HG03432 (cell line): ENCODE measurements around the gene RNF220.
"Not testable (repeated sequence)": the region's sequence is repeated elsewhere in the genome, so short reads cannot be mapped to it uniquely, and the experiment has no call there.

Experiments used
- ATAC-seq: cut with Tn5 transposase; IDR thresholded peaks from one replicate; pipeline ENCODE4 v1.9.1; 2021; ENCODE audit warnings: mild to moderate bottlenecking, moderate library complexity; ENCODE audit not compliant: unreplicated experiment

RNF220 gene

DNA sequence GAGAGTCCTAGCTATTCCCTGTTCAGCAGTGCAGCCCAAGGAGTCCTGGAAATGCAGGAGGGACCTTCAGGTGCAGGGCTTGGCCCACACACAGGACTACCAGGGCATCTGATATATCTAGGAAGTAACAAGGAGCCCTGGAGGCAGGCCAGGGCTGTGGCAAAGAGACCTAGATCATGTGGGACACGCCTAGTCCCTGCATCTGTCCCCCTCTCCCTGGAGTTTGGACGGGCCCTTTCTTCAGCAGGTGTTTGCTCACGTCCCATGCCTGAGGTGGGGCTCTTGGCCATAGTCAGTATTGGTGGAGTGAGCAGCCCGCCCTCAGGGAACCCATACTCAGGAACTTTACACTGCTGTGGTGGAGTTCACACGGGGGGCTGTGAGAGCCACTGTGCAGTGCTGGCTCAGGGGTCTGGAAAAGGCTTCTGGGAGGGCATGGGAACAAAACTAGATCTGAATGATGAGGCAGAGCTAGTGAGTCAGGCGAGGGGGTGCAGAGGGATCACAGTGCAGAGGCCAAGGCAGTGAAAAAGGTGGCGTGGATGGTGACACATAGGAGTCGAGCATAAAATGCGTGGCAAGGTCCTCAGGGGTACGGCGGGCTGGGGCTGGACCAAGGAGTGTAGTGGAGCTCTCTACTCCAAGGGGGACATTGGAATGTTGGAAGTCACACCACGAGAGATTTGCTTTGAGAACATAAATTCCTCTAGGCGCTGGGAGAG, 243.6 kb downstream of the RNF220 start:
- no peak for ATAC-seq

DNA sequence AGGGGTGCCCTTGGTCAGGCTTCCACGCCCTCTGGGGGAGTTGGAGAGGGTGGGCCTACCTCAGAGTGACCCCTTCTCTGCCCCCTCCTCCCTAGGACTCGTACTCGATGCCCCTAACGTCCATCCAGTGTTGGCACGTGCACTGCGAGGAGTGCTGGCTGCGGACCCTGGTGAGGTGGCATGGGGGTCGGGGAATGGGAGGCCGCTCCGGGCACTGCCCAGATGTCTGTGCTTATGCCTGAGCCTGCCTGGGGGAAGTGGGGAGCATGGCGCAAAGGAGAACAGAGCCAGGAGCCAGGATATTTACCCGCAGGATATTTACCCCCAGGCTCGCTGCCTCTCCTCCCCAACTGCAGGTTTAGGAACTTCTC, 244.7 kb downstream of the RNF220 start:
- ATAC-seq: no peak

DNA sequence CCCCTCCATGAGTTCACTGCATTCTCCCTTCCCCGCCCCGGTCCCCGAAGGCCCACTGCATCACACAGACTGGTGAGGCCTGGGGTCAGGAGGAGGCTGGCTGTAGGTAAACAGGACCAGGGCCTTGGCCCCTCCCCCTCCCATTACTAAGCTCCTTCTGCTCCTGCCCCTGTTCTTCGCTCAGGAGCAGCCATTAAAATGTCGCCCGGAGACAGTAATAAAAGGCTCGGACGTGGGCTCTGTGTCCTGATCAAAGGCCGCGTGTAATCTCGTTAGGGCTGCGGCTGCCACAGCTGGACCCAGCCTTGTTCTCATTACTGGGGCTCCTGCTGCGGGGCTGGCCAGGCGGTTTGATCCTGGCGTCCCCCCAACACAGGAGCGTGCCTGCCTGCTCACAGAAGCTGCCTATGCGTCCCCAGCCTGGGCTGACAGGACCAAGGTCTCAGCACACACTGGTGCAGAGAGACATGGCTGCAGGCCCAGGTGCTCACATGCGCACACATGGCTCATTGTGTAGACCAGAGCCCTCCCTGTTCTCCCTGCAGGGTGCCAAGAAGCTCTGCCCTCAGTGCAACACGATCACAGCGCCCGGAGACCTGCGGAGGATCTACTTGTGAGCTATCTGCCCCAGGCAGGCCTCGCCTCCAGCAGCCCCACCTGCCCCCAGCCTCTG, 245.2 kb downstream of the RNF220 start:
- ATAC-seq: no peak

DNA sequence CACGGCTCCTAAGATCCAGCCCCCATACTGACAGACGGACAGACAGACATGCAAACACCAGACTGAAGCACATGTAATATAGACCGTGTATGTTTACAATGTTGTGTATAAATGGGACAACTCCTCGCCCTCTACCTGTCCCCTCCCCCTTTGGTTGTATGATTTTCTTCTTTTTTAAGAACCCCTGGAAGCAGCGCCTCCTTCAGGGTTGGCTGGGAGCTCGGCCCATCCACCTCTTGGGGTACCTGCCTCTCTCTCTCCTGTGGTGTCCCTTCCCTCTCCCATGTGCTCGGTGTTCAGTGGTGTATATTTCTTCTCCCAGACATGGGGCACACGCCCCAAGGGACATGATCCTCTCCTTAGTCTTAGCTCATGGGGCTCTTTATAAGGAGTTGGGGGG, 246.0 kb downstream of the RNF220 start:
- ATAC-seq: no peak

DNA sequence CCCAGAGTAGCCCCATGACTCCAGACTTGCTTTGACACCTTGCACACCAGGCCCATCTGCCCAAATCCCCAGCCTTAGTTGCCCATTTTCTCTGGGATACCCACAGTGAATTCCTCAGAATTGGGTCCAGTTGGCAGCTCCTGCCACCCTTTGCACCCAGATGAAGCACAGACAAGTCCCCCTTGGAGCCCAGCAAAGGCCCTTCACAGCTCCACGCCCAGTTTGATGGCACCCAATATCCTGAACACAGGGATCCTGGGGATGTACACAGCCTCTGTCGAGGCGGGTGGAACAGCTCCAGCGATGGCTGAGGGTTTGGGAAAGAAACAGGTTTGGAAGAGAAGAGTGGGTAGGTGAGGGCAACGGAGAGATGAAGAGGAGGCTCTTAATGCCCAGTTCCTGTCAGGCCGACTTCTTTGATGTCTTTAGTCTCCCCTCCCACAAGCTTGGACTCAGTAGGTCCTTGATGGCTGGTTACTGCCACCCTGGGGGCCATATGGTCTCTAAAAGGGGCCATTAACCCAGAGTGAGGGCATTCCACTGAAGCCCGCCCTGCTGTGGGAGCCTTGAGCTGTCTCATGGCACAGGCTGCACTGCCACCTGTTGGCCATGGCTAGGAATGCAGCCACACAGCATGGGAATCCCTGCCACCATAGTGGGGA, 247.5 kb downstream of the RNF220 start:
- peak; percentile 70 for ATAC-seq

DNA sequence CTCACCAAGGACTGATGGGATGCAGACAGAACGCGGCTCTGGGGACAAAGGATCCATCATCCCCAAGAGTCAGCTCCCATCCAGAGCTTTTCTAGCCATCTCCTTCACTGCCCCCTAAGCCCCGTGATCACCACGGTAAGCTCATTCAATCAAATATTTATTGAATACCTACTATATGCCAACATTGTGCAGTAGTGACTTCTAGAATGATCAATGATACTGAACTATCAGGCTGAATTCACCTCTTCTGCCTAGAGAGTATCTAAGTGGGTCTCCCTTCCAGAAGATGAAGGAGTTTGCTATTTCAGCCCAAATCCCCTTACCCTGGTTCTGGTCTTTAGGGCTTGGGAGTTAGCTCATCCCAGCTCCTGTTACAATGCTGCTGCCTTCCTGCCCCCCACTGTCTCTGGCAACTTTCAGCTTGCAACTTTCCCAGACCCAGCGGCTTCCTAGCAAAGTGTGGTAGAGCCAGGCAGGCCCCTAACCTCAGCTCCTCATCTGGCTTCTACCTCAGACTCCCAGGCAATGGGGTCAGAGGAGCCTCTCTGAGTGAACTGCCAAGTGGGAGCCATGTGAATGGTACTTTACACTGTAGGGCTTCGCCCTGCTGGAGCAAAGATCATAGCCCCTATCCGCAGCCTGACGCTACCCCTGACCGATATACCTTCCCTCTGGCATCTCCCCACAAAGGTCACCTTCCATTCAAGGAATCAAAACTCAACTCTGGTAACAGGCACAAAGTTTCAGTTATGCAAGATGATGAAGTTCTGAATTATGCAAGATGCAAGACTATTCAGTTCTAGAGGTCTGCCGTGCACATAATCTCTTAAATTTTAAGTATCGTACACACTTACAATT, 248.3 kb downstream of the RNF220 start:
- ATAC-seq: no peak

DNA sequence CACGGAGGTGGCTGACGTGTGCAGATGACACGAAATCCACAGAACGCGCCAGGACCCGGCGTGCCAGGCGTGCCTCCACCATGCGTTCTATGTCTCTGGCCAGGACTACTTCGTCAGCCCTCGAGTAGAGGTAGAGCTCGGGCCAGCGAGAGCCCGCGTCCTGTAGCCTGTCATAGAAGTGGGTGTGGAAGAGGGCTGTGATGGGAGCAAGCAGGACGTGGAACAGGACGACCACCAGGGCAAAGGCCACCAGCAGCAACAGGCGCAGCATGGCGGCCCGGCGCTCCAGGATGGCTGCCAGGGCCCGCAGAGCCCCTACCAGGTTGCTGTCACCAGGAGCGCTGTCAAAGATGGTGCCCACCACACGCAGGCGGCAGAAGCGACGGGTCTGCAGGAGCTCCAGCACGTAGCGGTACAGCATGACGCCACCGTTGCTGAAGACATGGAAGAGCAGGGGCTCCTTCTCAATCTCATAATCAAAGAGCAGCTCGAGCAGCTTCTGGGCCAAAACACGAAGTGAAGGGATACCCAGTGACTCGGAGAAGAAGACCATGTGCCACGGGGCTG, 249.6 kb downstream of the RNF220 start:
- no peak for ATAC-seq

DNA sequence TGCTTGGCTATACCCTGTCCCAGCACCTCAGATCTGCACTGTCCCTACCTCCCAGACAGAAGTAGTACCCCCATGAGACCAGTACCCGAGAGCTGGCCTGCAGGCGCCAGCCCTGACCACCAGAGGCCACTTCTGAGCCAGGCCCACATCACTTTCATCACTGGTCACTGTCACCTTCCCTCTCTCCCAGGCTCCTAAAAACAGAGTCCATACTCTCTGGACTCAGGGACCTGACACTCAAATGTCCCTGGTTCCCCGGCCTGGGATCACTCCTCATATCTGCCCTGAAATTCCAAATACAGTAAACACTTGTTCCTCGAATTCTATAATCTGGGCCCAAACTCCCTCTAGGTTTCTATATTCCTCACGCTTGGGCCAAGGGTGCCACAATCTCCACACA, 250.6 kb downstream of the RNF220 start:
- no peak for ATAC-seq

DNA sequence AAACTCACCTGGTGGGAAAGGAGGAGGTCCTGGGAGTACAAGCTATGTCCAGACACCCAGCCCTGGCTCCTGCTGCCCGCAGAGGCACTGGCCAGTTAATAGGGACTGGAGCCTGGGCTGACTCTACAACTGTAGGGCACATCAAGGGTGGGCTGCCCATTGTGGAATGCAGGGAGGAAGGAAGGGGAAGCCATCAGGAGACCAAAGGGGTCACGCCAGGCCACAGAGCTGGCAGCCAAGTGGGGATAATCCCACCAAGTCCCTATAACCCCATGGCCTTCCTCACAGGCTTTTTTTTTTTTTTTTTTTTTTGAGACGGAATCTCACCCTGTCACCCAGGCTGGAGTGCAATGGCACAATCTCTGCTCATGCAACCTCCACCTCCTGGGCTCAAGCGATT, 254.5 kb downstream of the RNF220 start:
- no peak for ATAC-seq

DNA sequence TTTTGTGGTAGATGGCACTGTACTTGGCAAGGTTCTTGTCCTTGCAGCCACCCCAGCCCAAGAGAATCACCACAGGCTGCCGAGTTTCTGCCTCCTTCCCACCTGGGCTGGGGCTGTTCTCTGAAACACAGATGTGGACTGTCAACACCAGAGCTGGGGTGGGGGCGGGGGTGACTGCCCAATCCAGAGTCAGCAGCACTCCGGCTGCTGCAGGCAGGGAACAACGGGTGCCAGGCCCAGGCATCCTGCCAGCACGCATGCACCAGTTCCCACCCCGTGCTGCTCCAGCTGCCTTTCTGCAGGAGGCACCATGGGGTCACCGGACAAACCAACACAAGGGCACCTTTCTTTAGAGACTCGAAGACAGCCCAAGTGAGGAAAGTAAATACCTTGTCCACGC, 255.1 kb downstream of the RNF220 start:
- no peak for ATAC-seq

DNA sequence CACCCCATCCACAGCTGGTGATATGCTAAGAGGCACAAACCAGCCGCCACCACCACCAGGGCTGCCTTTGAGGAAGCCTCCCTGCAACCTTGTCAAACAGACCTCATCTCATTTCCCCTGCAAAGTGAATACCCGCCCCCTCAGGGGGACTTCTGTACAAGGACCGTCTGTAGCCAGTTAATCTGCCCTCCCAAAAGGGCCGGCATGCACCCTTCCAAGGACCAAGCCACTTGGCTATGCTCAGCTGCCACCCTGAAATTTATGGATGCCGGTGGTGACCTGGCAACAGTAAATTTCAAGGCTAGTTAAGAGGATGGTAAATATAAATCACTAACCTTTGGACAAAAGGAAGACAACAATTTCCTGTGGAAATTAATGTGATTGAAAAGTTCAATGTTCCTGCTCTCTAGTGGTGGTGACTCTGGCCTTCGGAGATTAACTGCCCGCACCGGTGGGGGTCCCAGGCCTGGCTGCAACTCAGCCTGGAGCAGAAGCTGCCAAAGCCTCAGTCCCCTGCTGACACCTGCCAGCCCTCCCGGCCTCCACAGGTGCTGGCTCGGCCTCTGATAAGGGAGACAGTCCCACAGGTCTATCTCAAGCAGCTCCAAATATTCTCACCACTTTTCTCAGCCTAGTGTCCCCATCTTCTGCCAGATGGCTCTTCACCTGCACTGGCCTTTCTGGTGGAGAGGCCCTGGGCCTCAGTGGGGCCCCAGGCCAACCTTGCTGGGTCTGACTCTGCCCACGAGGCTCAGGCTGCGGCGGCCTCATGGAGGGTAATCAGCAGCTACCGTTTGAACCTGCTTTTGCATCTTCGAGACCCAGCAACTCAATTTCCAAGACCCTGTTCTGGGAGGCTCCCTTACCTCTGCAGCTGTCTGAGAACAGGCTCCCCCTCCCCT, 257.0 kb downstream of the RNF220 start:
- no peak for ATAC-seq

DNA sequence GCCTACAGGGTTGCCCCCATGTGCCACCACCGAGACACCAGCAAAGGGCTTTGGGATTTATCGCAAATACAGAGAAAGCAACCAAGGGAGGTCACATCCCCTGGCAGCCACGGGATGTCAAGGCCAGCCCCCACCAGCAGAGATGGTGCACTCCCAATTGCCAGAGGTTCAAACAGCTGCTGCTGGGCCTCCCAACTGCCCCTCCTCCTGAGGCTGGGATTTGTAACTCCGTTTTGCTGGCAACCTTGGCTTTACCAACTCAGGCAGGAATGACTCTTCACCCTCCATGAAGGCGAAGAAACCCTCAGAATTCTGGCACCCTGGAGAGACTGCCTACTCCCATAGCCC, 257.6 kb downstream of the RNF220 start:
- ATAC-seq: no peak

DNA sequence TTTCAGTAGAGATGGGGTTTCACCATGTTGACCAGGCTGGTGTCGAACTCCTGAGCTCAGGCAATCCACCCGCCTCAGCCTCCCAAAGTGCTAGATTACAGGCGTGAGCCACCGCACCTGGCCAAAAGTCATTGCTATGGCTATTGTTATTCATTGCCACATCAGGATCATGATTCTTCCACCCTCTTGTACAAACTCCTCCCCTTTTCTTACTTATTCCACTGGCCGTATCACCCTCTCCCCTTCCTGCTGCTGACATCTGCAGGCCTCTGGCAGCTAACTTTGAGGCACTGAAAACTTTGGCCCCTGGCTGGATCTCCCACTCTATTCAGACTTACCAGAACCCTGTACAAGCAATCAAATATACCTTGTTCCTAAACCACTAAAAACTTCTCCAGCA, 258.4 kb downstream of the RNF220 start:
- no peak for ATAC-seq

DNA sequence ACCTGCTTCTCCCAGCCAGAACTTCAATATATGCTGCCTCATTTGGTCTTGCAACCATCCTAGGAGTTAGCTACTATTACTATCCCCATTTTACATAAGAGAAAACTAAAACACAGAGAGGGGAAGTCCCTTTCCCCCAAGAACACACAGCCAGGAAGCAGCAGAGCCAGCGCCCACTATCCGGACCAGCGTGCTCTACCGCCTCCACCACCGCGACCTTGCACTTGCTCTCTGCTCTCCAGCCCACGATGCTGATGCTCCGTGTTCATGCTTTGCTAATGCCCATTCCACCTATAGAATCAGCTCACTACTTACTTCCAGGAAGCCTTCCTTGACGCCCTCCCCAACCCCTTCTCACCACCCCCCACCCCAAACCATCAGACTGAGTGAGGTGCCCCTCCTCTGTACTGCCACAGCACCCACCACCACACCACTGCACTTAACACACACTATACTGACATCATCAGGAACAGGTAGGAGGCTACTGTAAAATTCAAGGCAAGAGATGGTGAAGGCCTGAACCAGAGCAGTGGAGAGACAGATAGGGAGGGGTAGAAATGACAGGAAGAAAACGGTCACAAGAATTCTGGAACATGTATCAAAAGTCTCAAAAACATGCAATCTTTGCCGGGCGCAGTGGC, 259.8 kb downstream of the RNF220 start:
- ATAC-seq: no peak

DNA sequence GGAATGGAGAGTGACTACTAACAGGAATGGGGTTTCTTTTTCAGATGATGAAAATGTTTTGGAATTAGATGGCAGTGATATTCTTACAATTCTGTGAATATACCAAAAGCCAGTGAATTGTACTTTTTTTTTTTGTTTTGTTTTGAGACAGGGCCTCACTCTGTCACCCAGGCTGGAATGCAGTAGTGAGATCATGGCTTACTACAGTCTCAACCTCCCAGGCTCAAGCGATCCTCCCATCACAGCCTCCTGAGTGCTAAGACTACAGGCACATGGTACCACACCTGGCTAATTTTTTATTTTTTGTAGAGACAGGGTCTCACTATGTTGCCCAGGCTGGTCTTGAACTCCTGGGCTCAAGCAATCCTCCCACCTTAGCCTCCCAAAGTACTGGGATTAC, 261.7 kb downstream of the RNF220 start:
- not testable (repeated sequence) for ATAC-seq

DNA sequence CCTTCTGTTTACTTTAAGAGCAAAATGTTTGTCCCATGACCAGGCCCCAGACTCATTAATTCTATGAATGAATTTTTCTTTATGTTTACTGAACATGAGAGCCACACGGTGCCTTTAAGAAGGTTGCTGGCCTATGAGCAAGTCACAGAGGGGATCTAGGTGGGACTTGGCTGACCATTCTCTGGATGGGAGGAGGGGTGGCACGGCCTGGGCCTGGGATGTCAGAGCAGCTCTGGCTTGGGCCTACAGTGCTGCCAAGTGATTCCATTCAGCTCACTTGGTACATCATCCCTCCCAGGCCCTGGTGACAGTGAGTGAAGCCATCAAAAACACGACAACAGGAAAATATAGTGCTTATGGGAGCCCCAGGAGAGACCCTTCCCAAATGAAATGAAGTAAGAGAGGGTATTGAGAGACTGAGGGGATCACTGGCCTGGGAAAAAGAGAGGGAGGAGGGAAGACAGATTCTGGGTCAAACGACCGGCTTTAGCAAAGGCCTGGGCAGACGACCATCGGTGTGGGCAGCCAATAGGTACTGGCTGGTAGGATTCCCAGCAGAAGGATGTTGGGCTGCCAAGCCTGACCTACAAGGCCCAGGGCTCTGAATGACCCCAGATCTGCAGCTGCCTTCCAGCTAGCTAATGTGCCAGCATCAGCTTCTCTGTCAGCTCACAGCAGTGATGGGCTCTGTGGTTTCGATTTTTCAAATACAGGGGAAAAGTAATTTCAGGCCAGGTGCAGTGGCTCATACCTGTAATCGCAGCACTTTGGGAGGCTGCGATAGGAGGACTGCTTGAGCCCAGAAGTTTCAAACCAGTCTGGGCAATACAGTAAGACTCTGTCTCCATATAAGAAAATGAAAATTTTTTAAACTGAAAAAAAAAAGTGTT, 265.9 kb downstream of the RNF220 start:
- ATAC-seq: no peak

DNA sequence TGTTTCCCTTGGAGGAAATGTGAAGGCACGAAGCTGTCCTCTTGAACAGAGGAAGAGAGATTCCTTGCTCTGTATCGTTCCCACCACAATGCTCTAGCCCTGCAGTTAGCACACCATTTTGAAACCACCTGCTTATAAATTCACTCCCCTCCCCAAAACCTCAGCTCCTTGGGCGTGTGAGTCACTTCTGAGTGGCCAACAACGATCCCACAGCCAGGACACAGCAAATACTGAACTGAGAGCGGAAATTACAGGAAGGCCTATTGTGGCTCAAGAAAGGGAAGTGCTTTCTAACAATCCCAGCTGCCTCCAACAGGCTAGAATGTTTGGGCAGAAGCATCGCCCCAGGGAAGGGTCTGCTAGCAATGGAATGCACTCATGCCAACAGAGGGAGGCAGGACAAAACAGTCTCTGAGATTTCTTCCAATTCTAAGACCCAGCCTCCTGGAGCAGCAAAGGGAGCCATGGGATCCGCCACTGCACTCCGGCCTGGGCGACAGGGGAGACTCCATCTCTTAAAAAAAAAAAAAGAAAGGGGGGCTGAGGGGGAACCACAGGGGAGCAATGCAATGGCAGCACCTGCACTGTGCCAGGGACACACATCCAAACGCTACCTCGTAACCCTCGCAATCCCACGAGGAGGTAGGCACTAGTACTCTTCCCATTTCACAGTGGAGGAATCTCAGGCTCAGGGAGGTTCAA, 267.4 kb downstream of the RNF220 start:
- no peak for ATAC-seq
